HG03039 (cell line): ENCODE measurements around the gene EXOC4.

ENCODE experiments used
- ATAC-seq: cut with Tn5 transposase; IDR thresholded peaks from one replicate; pipeline ENCODE4 v1.9.1; 2021; ENCODE audit warnings: mild to moderate bottlenecking, moderate library complexity; ENCODE audit not compliant: unreplicated experiment

EXOC4 gene

DNA sequence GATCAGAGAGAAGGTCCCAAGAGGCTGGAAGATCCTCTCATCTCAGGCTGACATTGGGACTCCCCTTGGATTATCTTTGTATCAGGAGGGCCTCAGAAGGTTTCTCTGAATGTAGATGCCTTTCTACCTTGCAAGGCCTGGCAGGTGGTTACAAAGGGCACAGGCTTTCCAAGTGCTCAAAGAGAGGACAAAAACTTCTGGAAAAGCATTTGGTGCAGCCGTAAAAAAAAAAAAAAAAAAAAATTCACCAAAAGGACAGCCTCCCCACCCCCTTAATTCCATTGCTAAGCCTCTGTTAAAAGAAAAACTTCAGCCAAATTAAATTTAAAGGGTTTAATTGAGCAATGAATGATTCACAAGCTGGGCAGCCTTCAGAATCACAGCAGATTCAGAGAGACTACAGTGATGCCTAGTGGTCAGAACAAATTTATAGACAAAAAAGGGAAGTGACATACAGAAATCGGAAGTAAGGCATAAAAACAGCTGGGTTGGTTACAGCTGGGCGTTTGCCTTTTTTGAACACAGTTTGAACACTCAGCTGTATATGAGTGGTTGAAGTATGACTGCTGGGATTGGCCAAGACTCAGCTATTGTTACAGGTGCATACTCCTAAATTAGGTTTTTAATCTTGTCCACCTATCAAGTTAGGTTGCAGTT, 831.7 kb downstream of the EXOC4 start:
- no peak for ATAC-seq

DNA sequence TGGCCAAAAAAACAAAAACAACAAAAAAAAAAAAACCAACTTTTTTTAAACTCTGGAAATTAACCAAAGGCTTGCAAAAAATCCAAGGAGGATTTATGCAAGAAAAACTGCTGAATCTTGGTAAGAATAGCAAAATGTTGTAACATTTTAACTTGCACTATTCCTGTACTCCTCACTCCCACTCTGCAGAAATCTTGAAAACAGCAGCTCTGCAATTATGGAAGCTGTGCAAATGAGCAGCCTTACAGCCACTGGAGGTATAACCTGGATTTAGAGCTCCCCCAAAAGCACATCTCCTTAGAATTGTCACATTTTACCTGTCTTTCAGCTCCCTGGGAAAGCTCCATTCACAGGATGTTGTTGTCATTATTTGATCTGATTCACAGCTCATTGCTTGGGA, 832.4 kb downstream of the EXOC4 start:
- ATAC-seq, result no peak

DNA sequence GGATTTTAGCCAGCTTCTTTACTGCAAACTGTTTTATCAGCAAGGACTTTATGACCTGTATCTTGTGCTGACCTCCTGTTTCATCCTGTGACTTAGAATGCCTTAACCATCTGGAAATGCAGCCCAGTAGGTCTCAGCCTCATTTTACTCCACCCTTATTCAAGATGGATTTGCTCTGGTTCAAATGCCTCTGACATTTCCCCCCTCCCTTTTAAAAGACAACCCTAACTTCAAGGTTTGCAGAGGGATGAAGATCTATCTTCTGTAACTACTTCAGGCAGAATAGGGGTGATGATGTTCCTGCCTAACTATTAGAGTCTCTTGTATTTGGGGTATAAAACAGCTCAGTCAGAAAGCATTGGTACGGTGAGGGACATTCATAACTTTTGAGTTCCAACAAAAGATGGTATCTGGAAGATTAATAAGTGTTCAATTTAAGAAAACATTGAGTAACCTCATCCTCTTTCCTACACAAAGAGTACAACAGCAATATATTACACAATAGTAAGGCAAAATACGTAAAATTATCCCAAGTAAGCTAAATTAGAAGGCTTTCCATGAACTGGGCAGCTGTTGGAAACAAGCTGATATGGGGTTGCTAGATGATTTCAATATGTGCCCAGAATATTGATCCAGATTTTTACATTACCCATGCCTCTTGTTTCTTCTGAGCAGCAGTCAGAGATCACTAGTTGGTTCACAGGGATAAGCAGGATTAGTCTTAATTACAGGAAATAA, 834.3 kb downstream of the EXOC4 start:
- ATAC-seq, result no peak

DNA sequence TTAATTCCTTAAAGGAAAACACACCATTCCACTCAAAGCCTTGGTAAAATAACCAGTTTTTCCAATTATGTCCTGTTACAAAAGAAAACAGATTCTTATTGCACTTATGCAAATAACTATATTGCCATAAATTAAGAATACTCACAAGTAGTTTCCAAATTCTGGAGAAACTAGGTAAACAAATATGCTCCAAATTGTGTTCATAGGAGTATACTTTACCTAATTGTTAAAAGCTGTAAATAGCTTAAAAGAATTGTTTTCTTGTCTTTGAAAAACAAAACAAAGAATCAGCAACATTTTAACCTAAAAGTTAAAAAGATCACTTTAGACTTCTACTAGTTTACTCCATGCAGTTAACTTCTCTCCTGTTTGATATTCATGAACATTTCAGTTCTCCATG, 835.3 kb downstream of the EXOC4 start:
- no peak for ATAC-seq

DNA sequence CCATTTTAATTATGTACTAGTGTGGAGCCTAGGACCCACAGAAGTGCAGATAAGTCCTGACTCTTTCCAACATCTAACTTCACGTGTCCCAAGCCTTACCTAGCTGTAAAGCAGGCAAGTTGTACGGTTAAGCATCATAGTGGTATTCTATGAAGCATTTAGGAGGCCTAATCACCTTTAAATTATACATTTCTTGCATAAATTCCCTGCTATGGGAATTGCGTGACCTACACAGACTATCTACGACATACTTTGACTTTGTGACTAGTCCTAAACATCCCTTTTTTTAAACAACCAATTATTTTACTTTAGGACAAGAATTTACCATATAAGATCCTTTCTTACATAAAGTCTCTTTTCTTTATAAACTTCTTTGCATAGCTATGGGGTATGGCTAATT, 836.6 kb downstream of the EXOC4 start:
- no peak for ATAC-seq

DNA sequence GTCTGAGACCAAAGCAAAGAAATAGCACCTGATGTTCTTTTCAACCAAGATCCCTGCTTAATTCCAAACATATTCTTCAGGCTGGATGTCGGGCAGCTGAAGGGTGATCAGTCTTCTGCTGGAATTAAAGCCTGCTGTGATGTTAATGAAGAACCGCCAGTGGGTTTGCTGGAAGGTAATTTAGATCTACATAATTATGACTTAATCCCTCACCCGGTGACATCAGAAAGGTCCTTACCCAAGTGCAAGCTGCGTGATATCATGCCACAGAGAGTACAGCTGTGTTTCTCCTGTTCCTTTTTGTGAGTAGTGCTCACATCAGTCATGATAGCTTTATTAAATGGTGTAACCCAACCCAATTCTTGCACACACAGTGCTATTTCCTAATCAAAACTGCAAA, 845.2 kb downstream of the EXOC4 start:
- ATAC-seq, result no peak

DNA sequence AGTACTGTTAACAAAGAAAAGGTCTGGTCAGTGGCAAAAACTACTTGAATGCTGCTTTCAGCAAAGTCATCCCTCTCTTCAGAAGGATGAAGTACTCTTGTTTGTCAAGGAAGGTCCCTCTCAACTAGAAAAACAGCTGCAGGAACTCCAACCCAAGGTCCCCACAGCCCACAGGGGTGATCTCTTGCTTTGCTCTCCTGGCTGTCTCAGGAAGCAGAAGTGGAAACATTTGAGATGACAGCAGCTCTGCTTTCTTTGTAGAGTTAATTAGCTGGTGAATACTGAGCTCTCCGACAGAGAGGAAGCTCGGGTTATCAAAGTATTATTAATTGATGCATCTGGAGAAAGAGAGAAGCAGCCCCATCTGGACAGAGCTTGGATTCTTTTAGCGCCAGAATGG, 848.8 kb downstream of the EXOC4 start:
- no peak for ATAC-seq

DNA sequence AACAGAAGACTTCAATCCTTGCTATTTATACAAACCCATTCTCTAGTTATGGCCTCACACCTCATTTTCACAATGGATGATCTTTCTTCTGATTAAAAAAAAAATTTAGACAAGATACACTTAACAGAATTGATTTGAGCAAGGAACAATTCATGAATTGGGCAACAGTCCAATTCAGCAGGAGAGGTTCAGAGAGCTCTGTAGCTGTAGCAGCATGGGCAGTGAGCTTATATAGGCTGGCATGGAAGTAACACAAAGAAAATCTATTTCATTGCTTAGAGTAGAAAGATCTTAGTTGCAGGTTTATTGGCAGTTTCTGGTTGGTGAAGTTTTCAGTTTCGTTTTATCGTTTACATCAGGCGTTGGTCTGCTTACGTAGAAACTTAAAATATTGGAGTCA, 851.3 kb downstream of the EXOC4 start:
- no peak for ATAC-seq

DNA sequence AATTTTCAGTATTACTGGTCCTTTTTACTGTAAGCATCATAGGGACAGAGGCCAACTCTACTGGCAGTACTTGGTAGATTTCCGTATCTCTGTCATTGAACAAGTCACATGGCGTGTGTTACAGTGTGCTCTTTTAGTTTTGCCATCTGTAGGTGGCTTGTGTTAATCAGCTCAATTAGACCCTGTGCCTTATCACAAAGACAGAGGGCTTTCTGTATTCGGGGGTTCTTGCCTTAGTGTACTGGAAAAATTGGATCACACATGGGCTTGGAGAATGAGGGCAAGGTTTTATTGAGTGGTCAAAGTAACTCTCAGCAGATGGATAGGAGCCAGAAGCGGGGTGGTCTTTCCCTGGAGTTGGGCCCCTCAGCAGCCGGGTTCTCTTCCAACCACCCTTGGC, 853.0 kb downstream of the EXOC4 start:
- no peak for ATAC-seq

DNA sequence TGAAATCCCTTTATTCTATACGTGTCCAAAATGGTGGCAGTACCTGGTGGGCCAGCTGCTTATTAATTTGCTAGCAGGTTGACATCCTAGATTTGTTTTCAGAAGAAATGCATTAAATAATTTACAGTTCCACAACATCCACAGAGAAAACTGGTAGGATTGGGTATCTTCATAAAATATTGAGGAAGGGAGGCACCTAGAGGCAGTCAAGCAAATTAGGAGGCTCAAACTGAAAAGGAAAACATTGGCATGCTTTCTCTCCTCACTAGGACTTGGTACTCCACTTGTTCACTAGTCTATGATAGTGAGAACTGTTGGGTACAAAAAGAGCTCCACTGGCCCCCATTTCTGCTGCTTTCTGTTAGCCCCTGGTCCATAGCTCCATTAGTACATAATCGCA, 855.9 kb downstream of the EXOC4 start:
- ATAC-seq, result no peak

DNA sequence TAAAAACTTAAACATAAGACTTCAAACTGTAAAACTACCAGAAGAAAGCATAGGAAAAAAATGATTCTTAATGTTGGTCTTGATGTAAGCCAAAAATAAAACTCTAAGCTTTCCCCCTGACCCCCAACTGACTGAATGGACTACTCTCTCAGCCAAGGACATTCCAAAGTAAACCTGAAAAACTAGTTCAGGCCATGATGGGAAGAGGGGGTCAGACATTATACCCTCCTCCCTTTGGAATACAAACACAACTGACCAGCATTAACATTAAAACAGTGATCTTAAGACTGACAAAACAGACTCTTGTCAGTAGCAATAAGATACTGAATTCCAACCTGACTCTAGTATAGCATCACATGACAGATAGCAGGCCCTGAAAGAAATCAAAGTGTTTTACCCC, 860.8 kb downstream of the EXOC4 start:
- ATAC-seq, result no peak

DNA sequence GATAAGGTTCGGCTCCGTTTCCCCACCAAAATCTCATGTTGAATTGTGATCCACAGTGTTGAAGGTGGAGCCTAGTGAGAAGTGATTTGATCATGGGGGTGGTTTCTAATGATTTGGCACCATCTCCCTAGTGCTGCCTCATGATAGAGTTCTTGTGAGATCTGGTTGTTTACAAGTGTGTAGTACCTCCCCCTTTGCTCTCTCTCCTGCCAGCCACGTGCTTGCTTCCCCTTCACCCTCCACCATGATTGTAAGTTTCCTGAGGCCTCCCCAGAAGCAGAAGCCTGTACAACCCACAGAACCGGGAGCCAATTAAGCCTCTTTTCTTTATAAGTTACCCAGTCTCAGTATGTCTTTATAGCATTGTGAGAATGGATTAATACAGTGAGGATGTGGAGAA, 862.1 kb downstream of the EXOC4 start:
- no peak for ATAC-seq
